Smooth muscle cell (in vitro differentiated cells): ENCODE results near the gene SLC38A7. TPM values are rescaled to one million over a fixed set of nuclear protein-coding genes. Genes with fewer than 3 reads are reported as not detected.

ENCODE experiments used
- DNase-seq: peaks from one replicate; lab custom pipeline; 2025; ENCODE audit not compliant: unreplicated experiment; lab: John Stamatoyannopoulos, UW
- H2AFZ ChIP-seq: fragments of 200-600 bp; sonication (generic); 2 replicates; pipeline ENCODE4 v1.6.0; 2016; ENCODE audit warnings: antibody characterized with exemption, low read depth, mild to moderate bottlenecking
- H3F3A ChIP-seq: fragments of 200-600 bp; sonication (generic); 2 replicates; pipeline ENCODE4 v1.6.0; 2017; ENCODE audit warnings: antibody characterized with exemption, low read depth
- H3K27ac ChIP-seq: fragments of 200-600 bp; sonication (generic); 2 replicates; pipeline ENCODE4 v1.5.1; 2016; ENCODE audit warnings: low read depth, mild to moderate bottlenecking
- H3K27me3 ChIP-seq: fragments of 200-600 bp; sonication (generic); 2 replicates; pipeline ENCODE4 v1.6.1; 2016; ENCODE audit warnings: low read depth, mild to moderate bottlenecking
- H3K36me3 ChIP-seq: fragments of 200-600 bp; sonication (generic); 2 replicates; pipeline ENCODE4 v1.5.1; 2016; ENCODE audit warnings: low read depth
- H3K4me1 ChIP-seq: fragments of 200-600 bp; sonication (generic); 2 replicates; pipeline ENCODE4 v1.5.1; 2016; ENCODE audit warnings: low read depth
- H3K4me2 ChIP-seq: fragments of 200-600 bp; sonication (generic); 2 replicates; pipeline ENCODE4 v1.6.0; 2016; ENCODE audit warnings: mild to moderate bottlenecking
- H3K4me3 ChIP-seq: fragments of 200-600 bp; sonication (generic); 2 replicates; pipeline ENCODE4 v1.5.1; 2016; ENCODE audit warnings: mild to moderate bottlenecking
- H3K79me2 ChIP-seq: fragments of 200-600 bp; sonication (generic); 2 replicates; pipeline ENCODE4 v1.6.0; 2016; ENCODE audit warnings: low read depth, mild to moderate bottlenecking
- H3K9ac ChIP-seq: fragments of 200-600 bp; sonication (generic); 2 replicates; pipeline ENCODE4 v1.6.0; 2016; ENCODE audit warnings: low read depth
- H3K9me3 ChIP-seq: fragments of 200-600 bp; sonication (generic); replicated peaks from 2 replicates; pipeline ENCODE4 v1.5.1; 2016; ENCODE audit warnings: low read depth
- H4K20me1 ChIP-seq: fragments of 200-600 bp; sonication (generic); 2 replicates; pipeline ENCODE4 v1.6.0; 2016; ENCODE audit warnings: low read depth
- WGBS: methylation state at CpG from one replicate; pipeline ENCODE4 v1.1.7; 2016; ENCODE audit warnings: low lambda C conversion rate; 5-methylcytosine and 5-hydroxymethylcytosine counted together
- polyA plus RNA-seq: library from polyadenylated mRNA; unstranded; fragments of >200 nt; fragmentation: Nextera tagmentation; extraction: Ambion mirVana; gene quantifications from 2 replicates; pipeline ENCODE4 v1.2.1, GENCODE V29; 2016
- total RNA-seq: library from RNA; depleted of rRNA; stranded (reverse); fragments of >200 nt; gene quantifications from 2 replicates; pipeline ENCODE4 v1.2.3, GENCODE V29; 2014
- TF ChIP-seq, protein P1 (sequence below): fragments of 200-600 bp; sonication (generic); IDR thresholded peaks from 2 replicates; pipeline ENCODE4 v1.5.1; 2017; ENCODE audit warnings: borderline replicate concordance, mild to moderate bottlenecking, antibody characterized with exemption; ENCODE audit not compliant: insufficient read depth, poor library complexity, severe bottlenecking

SLC38A7 gene
- total and polyA plus RNA-seq, 2 experiments from 2014 or later: 9.8 to 15.9 TPM

DNA sequence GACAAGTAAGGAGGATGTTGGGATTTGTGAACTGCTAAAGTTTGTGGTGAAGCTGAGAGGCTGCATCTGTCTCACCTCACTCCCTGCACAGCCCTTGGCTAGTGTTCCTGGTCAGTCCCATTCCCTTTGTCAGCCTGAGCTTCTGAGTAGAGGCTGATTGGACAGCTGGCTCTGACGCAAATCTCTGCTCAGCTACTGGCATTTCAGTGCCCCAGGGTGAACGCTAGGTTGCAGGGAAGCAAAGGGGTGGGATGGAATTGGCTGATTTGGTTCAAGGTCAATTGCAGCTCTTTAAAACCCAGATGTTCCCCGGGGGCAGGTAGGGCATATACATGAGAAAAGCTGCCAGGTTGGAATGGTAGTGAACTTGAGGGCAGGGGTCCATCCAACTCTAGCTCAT lies 31.8 kb downstream of the SLC38A7 start:
- Histone ChIP-seq H3K36me3 (no peaks in the 10 kb centered on the region), H3F3A (no peaks in the 10 kb centered on the region), H3K4me3 (no peak overlapping the region), H3K9ac (no peak overlapping the region), H2AFZ (peak overlapping the region; percentile 72), H3K27ac (no peak overlapping the region), H3K4me2 (no peak overlapping the region), H3K79me2 (no peaks in the 10 kb centered on the region), H3K4me1 (no peaks in the 10 kb centered on the region), H3K9me3 (no peaks in the 10 kb centered on the region), H3K27me3 (no peaks in the 10 kb centered on the region), H4K20me1 (no peaks in the 10 kb centered on the region)
- DNase-seq: no peak
- 18% methylated on average over 3 of the region's 3 CpGs for WGBS
- TF ChIP-seq, protein P1, sequence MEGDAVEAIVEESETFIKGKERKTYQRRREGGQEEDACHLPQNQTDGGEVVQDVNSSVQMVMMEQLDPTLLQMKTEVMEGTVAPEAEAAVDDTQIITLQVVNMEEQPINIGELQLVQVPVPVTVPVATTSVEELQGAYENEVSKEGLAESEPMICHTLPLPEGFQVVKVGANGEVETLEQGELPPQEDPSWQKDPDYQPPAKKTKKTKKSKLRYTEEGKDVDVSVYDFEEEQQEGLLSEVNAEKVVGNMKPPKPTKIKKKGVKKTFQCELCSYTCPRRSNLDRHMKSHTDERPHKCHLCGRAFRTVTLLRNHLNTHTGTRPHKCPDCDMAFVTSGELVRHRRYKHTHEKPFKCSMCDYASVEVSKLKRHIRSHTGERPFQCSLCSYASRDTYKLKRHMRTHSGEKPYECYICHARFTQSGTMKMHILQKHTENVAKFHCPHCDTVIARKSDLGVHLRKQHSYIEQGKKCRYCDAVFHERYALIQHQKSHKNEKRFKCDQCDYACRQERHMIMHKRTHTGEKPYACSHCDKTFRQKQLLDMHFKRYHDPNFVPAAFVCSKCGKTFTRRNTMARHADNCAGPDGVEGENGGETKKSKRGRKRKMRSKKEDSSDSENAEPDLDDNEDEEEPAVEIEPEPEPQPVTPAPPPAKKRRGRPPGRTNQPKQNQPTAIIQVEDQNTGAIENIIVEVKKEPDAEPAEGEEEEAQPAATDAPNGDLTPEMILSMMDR: no peak

DNA sequence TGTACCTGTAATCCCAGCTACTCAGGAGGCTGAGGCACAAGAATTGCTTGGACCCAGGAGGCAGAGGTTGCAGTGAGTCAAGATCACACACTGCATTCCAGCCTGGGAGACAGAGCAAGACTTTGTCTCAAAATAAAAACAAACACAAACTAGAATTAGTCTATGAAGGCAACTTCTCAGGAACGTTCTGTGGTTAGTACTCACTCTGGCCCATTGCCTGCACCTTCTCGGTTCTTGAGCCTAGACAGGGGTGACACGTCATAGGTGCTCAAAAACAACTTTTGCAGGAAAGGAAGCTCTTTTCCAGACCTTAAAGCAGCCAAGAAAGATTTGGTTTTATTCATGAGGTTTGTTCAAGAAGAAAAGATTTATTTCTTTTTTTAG lies 32.6 kb downstream of the SLC38A7 start:
- H3K9me3 ChIP-seq: no peaks in the 10 kb centered on the region
- no peak overlapping the region for H3K4me3 ChIP-seq
- no peak overlapping the region for H3K4me2 ChIP-seq
- H3F3A ChIP-seq: no peaks in the 10 kb centered on the region
- H3K36me3 ChIP-seq: no peaks in the 10 kb centered on the region
- 91% methylated on average over 3 of the region's 3 CpGs for WGBS
- no peak overlapping the region for H3K27ac ChIP-seq
- TF ChIP-seq, protein P1: no peak
- H3K4me1 ChIP-seq: no peaks in the 10 kb centered on the region
- H3K27me3 ChIP-seq: no peaks in the 10 kb centered on the region
- H4K20me1 ChIP-seq: no peaks in the 10 kb centered on the region
- no peak overlapping the region for H3K9ac ChIP-seq
- H2AFZ ChIP-seq: no peak overlapping the region
- H3K79me2 ChIP-seq: no peaks in the 10 kb centered on the region
- no peak for DNase-seq

DNA sequence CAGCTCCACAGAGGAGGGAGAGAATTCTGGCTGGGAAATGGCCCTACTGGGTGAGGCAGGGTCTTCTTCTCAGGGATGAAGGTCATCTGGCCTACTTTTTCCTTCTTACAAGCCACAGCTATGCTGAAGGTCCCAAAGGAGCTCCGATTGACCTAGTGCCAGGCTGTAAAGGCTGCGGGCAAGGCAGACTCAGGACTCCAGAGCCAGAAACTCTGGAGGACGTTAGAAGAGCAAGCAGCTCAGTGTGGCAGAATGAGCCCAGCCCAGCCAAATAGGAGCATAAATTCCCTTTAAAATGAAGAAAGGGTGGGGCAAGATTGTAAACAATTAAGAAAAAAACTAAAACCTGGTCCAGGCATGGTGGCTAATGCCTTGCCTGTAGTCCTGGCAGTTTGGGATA lies 34.9 kb downstream of the SLC38A7 start:
- Histone ChIP-seq H3K27ac (no peak overlapping the region), H3K9ac (no peak overlapping the region), H3K9me3 (no peaks in the 10 kb centered on the region), H3K4me3 (no peak overlapping the region), H3K4me2 (no peak overlapping the region), H2AFZ (no peak overlapping the region), H3K36me3 (no peaks in the 10 kb centered on the region), H3K27me3 (no peaks in the 10 kb centered on the region), H3K79me2 (no peaks in the 10 kb centered on the region), H4K20me1 (no peaks in the 10 kb centered on the region), H3F3A (no peaks in the 10 kb centered on the region), H3K4me1 (no peaks in the 10 kb centered on the region)
- TF ChIP-seq, protein P1: no peak
- 88% methylated on average over 3 of the region's 3 CpGs for WGBS
- no peak for DNase-seq

DNA sequence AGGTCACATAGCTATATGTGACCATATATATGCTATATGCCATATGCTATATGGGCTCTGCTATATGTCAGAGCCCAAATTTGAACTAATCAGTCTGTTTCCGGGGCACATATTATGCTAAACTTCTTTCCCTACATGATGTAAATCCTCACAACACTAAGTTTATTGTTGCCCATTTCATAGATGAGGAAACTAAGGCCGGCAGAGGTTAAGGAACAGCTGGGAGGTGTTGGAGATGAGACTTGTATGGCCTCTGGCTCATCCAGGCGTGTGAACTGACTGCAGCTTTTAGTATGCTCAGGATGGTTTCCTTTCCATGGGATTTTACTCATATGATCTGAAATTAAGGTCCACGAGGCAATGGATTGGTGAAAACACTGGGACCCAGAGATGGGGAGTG lies 37.5 kb downstream of the SLC38A7 start:
- TF ChIP-seq, protein P1: no peak

More for the DNA sequence above, 37.5 kb downstream of the SLC38A7 start:
- no peak for DNase-seq
- Histone ChIP-seq H3K4me3 (no peak overlapping the region), H3K4me2 (no peak overlapping the region), H3K79me2 (no peaks in the 10 kb centered on the region), H4K20me1 (no peaks in the 10 kb centered on the region), H3K9me3 (no peaks in the 10 kb centered on the region), H3K27ac (no peak overlapping the region), H2AFZ (no peak overlapping the region), H3K4me1 (no peaks in the 10 kb centered on the region), H3K36me3 (no peaks in the 10 kb centered on the region), H3K27me3 (no peaks in the 10 kb centered on the region), H3K9ac (no peak overlapping the region), H3F3A (no peaks in the 10 kb centered on the region)
- 89% methylated on average over 4 of the region's 4 CpGs for WGBS
